ENCODE measurements around the gene SLC39A3.

SLC39A3 gene, protein sequence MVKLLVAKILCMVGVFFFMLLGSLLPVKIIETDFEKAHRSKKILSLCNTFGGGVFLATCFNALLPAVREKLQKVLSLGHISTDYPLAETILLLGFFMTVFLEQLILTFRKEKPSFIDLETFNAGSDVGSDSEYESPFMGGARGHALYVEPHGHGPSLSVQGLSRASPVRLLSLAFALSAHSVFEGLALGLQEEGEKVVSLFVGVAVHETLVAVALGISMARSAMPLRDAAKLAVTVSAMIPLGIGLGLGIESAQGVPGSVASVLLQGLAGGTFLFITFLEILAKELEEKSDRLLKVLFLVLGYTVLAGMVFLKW

DNA sequence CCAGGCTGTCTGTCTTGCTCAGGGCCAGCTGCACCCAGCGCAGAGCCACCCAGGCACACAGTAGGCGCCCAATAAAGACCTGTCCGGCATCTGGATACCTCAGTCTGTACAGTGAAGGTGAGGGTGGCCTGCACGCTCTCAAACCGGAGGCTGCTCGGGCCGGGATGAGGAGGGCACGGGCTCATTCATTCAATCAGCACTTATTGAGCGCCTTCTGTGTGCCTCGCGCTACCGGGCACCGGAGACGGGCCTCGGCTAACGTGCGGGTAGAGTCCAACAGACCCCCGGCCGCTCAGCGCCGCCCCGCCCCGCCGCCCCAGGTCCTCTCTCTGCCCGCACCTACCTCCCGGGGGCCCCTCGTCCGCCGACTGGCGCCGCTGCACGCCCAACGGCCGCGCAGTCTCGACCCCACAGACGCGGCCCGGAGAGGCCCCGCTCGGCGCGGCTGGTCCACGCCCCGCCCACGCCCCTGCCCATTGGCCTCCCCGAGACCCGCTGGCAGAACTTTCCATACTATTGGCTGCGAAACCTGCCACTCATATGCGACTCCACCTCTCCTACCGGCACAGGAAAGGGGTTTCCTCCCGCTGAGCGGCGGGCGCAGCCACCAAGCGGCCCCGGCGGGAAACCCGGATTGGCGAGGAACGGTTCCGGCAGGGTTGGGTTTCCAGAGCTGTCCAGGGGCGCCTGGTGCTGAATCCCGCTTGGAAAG lies at the start of gene SLC39A3:
Gene SLC39A3 (minus strand): TSS at position 416 of the 712 bp plus-strand sequence. CDS start 2,760 bp downstream, outside the sequence.
- peak; percentile 94 for DNase-seq

DNA sequence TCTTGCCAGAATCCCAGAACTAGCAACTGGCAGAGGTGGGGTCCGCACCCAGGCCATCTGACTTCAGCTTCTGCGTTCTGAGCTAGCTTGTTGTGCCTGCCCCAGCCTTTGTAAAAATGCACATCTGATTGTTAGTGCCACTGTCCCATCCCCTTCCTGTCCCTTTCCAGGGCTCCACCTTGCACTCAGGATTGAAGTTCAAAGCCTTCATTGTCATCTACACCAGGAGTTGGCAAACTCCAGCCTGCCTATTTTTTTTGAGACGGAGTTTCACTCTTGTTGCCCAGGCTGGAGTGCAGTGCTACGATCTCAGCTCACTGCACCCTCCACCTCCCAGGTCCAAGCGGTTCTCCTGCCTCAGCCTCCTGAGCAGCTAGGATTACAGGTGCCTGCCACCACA lies 48.4 kb upstream of the SLC39A3 start:
- no peak for DNase-seq

DNA sequence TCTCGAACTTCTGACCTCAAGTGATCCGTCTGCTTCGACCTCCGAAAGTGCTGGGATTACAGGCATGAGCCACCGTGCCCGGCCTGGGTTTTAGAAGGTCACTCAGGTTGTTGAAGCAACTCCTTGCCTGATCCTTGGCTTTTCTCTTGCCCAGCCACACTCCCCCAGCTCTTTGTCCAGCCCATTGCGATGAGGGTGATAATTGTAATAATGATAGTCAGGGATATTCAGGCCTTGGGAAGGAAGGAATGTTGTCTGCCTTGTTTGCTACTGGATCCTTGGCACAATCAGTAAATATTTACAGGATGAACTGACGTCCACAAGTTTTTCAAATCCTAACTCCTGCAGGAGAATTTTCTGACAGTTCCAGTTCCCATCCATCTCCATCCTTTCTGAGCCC lies 47.3 kb upstream of the SLC39A3 start:
- DNase-seq = no peak

DNA sequence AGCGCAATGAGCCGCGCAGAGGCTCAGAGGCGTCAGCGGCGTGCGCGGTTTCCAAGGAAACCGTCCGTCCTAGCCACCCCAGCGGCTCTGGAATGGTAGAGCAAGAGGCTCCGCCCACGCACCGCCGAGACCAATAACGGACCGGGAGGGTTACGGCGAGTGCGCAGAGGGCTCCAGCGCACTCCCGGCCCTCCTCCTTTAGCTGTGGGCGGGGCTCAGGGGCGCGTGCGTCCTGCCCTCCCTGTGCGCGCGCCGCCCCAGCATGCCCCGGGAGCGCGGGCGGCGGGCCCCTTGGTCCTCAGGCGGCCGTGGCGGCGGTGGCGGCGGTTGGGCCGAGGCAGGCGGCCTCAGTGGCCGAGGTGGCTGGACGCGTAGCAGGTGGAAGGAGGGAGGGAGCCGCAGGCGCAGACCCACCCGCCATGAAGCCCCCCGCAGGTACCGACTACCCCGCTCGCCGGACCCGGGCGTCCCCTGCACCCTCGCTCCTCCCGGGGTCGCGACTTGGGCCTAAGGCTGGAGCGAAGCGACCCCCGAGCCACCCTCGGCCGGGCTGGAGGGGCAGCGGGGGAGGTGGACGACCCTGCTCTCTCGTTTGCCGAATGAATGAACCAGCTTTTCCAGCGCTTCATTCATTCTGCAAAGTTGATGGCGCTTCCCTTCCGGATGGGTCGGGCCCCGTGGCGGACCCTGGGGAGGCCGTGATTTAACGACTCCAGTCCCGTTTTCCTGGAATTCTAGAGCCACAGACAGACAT lies 45.6 kb upstream of the SLC39A3 start, which contains the start of gene THOP1:
Gene THOP1 (plus strand): TSS at position 260 of the 754 bp plus-strand sequence. CDS start 160 bp downstream, at position 420.
- DNase-seq = peak; percentile 99

DNA sequence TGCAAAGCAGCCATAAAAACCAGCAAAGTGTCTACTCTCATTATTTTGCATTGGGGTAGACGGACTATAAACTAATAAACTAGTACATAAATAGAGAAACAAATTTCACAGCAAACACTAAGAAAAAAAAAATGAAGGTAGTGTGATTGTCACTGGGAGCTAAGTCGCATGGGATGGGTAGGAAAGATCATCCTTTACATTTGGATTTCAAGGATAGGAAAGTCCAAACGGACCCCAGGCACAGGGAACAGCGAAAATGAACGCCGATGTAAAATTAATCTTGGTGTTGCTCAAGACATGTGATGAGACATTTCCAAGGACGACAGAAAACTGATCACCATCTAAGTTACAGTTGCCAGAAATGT lies 43.9 kb upstream of the SLC39A3 start:
- no peak for DNase-seq

DNA sequence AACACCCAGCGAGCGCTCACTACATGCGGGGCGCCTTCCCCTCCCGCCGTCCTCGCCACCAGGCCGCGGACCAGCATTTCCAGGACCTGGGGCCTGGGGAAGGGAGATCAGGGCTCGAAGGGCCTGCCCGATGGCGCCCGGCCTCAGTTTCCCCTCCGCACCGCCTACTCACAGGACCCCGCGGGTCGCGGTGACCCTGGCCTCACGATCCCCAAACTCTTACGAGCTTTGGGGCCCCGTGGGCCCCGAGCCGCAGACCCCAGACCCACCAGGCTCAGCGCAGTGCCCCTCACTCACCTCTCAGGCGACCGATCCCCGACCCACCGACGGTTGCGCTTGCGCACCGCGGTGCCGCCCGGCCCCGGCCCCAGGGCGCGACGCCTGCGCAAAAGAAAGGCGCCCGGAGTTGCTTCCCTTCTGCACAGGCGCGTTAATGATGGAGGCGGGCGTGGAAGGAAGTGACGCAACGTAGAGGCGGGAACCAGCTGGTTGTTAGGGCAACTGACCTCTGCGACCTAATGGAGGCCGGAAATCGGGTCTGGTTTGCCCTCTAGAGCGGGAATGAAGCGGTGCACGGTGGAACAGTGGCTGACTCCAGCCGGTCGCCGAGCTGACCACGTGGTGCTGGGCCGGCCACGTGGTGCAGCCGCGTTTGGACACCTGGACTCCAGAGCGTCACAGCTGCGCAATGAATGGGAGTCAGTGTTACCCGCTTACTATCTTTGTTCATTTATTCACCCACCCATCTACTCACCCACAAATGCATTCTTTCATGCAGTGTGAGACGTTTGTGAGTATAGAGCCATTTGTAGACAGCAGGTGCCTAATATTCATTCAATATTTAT lies 43.3 kb upstream of the SLC39A3 start, which contains the start of gene SGTA:
Gene SGTA (minus strand): TSS at position 338 of the 845 bp plus-strand sequence. CDS start 14,205 bp downstream, outside the sequence.
- peak; percentile 96 for DNase-seq

DNA sequence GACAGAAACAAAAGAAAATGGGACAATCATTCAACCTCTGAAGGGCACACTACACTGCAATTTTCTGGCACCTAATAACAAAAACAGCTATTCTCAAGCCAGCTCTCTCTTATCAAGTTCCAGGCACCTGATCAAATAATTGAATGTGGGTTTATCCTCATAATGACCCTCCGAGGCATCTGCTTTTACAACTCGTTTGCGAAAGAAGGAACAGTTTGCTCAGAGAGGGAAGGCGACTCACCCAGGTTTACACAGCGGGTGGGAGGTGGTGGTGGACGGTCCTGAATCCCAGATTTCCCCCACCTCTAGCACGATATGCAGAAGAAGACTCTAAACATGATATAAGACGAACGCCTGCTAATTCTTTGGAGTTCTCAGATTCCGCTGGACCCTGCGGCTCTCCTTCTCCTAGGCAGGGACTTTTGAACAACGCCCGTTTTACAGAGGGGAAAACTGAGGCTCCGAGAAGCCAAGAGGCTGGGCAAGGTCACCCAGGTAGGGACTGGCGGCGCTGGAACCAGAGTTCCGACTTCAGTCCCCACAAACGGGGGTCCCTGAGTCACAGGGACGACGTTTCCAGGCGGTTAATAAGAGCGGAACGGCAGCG lies 42.6 kb upstream of the SLC39A3 start:
- no peak for DNase-seq

DNA sequence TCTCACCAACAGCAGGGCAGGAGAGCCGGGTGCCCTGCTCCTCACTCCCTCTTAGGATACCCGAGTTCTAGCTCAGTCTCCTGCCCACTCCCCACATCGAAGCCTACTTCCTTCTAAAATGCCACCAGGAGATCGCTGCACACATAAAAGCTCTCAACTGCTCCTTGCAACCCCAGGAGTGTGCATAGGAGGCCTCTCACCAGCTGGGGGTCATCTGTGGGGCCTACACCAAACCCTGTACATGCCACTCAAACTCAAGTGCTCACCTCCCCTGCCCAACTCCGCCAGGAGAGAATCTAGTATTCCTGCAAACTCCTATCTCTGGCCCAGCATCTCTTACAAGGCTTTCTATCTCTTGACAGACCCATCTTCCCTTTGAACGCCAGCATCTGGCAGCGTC lies 40.5 kb upstream of the SLC39A3 start:
- DNase-seq = no peak

DNA sequence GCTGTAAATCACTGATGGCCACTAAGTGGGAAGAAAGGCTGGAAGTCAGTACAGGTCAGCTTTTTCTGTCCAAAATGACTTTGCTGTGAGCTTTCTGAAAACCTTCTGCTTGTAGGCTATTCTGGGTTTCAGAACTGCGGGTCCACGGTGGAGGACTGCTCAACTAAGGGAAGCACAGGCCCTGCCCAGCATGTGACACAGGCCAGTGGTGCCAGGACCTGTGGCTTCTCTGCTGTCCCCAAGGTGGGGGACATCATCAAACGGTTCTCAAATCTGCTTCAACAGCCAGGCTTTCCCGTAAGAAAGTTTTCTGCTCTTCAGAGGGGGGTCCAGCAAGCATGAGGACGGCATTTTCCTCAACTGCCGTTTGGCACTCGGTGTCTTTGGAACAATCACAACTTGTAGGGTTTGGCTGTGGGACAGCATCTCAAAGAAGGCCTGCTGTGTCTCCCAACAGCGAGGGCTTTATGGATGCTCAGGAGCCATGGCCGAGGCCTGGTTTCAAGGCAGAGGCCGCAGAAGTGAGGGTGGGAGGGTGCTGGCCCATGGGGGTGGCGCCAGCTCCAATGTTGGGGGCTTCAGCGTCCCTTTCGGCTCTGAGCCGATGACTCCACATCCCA lies 39.4 kb upstream of the SLC39A3 start:
- DNase-seq = no peak

DNA sequence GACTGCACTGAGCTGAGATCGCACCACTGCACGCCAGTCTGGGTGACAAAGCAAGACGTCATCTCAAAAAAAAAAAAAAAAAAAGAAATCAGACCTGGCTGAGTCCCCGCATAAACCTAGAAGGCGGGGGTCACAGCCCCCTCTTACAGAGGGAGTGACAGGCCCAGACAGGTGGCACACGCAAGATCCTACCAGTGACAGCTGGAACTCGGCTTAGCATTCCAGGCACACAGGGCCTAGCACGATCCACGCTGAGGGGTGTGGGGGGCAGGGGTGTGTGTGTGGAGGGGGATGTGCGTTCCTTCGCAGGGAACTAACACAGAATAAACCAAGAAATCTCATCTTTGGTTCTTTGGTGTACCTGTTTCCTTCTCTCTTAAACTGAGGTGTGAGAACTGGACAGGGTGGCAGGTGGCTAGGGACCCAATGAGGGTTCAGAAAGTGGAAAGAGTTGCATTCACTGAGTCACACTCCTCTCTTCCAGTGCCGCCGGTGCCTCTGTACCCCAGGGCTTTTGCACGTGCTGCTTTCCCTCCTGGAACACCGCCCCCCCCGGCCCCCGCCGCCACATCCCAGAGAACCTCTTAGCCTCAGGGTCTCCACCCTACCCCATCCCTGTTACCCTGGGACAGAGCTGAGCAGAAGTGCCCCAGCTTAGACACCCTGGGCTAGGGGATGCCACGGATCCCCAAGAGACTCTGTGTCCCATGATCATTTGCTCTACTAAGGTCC lies 38.3 kb upstream of the SLC39A3 start:
- DNase-seq = no peak

DNA sequence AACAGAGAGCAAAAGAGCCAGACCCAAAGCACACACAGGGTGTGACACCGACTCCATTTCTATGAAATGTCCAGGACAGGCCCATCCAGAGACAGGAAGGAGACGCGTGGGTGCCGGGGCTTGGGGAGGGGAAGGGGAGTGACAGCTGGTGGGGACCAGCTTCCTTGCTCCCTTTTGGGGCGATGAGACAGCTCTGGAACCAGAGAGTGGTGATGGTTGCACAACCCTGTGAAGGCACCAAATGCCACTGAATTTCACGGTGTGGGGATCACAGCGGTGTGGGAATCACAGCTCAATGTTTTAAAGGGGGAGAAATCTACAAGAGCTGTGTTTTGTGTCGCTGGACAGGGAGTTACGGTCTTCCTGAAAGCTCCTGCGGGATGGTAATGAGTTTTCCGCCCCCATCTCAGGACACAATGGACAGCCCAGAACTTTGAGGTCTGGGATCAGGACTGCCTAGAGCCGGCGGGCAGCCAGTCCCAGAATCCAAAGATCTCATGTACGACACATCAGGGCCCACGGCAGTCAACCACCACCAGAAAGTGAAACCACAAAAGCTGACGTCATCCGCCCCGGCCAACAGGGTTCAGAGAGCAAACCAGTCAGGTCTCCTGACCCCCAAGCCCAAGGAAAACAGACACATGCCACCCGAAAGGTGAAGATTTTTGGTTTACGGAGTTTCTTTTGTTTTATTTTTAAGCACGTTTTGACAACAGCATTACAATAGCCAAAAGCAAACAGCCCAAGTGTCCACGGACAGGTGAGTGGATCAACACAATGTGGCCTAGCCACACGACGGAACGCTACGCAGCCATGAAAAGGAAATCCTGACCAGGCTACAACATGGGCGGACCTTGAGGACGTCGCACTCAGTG lies 36.0 kb upstream of the SLC39A3 start:
- DNase-seq = no peak

DNA sequence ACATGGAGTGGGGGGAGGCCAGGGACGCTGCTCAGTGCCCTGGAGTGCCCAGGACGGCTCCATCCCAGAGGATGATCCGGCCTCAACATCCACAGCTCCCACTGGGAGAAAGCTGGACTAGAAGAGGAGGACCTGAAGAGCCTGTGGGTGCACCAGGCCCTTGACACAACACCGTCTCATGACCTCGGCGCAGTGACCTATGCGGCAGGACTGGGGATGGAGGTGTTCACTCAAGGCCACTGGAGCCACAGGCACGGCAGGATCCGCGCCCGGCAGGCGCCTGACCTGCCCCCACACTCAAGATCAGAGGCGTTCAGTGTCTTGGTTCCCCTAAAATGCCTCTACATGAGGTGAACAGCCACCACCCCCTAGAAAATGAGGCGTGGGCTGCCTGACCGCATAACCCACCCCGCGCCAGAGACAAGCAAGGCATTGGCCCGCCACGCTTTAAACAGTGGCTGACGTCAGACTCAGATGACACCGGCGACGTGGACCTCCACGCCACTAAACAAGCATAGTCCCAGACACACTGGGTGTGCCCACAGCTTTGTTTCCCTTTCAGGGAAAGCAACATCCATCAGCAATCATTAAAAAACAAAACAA lies 35.2 kb upstream of the SLC39A3 start:
- DNase-seq = no peak

DNA sequence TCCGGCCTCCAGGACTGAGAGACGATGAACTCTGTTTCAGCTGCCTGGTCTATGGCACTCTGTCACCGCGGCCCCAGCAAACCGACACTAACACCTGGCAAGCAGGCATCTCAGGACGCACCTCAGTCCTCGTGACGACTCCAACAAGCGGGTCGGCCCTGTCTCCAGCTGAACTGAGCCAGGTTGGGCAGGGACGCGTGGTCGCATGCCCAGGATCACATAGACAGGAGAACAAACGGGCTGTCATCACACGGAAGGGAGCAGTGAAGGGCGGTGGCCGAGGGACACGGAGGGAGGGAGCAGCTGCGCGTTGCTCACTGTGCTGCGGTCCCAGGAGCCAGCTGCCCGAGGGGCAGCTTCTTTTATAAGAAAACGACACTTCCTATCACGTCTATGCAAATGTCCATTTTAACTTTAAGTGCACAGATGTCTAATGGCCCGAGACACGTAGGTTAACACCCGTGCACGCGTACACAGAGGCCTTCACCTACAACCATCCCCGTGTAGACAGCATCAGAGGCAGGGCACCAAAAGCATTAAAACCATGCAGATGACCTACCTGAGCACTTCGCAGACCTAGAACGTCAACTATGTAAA lies 34.4 kb upstream of the SLC39A3 start:
- DNase-seq = no peak

DNA sequence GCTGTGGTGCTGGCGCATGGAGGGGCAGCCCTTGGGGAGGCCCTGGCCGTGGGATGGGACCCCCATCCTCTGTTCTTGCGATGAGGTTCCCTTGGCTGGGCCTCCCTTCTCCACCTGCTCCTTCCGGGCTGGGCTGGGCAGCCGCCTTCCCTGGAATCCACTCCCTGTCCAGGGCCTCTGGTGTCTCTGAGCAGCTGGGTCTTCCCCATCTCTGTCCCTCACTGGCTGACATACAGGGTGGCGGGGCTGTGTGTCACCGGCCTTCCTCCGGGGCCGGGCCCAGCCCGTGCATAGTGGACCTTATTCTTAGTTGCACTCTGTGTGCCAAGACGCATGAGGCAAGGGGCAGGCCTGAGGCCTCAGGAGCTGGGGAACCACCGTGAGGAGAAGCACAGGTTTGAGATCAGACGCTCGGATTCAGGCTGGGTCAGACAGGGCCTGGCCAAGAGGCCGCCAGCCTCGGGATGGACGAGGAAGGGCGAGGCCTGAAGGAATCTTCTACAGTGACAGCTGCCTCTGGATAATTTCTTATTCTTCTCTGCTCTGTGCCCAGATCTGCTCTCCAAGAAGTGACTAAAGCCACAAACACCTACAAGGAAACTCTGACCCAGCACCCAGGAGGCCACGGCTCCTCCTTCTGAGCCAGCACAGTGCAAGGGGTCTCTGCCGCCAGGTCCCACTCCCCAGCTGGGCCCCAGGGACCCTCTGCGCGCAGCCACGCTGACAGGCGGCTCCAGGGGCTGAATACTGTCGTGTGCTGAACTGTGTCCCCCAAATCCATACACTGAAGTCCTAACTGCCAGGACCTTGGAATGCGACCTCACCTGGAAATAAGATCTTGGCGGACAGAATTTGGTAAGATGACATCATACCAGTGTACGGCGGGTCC lies 32.2 kb upstream of the SLC39A3 start:
- DNase-seq = no peak

DNA sequence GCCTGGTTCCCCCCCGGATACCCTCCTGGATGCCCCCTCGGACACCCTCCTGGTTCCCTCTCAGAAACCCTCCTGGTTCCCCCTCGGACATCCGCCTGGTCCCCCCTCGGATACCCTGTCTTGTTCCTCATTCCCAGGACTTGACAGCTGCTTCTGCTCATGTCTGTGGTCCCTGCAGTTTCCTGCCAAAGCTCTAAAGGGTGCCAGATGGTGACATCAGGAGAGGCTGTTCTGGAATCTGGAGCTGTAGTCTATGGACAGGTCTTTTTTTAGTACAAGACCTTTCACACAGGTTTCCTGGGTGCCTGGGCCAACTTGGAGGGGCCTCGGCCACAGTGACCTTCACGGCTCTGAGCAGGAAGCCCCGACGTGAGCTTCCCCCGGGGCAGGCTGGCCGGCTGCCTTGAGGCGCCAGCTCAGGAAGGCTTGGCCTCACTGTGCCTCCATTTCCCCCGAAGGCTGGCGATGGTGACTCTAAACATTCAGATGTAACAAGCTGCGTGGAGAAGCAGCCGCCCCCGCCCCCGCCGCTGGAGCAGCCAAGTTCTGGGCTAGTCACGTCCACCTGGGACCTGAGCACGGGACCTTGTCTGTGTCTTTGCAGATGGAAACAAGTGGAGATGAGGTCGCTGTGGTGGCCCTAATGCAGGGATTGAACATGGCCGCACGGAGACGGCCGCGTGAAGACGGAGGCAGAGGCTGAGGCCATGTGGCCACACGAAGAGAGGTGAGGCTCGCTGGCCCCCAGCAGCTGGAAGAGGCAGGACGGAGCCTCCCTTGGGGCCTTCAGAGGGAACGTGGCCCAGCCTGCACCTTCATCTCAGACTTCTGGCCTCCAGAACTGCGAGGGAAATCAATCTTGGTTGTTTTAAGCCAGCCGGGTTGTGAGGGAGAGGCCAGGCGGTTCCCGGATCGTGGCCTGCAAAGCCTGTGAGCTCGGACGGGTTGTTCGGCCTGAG lies 30.5 kb upstream of the SLC39A3 start:
- DNase-seq = no peak

DNA sequence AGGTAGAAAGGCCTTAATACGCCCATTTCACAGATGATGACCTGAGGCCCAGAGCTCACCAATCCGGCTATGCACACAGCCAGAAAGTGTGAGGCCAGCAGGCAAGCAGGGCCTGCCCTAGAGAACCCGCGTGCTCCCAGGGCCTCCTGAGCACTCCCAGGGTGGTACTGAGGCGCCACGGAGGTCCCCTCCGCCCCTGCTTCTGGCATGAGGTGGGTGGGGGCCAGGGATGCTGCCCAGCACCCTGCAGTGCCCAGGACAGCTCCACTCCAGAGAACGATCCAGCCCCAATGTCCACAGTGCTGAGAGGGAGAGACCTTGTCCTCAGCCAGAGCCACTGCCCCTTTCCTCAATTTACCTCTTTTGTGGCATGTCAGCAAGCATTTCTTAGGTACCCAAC lies 29.4 kb upstream of the SLC39A3 start:
- no peak for DNase-seq

Data from NCI-H1436 (cell line).